AG09309 (cell line): Measurements from ENCODE around the gene OR4E1.
"Not testable (repeated sequence)": the region's sequence is repeated elsewhere in the genome, so short reads cannot be mapped to it uniquely, and the experiment has no call there.

Experiments
- DNase-seq: peaks from one replicate; pipeline ENCODE4 v3.0.0-alpha.2; 2010; ENCODE audit warnings: low read depth
- H3K4me3 ChIP-seq: 2 replicates; pipeline ENCODE4 v1.5.1; 2011; ENCODE audit warnings: mild to moderate bottlenecking, low read depth, low read length, moderate library complexity; ENCODE audit not compliant: control insufficient read depth
- CTCF ChIP-seq: IDR thresholded peaks from 2 replicates; pipeline ENCODE4 v1.5.1; 2011; ENCODE audit warnings: mild to moderate bottlenecking, low read depth, low read length, inconsistent platforms; ENCODE audit not compliant: insufficient read depth, control insufficient read depth; ENCODE audit errors: missing control alignments

OR4E1 gene

GRCh38 chr14:21703357-21704326, 30.0 kb upstream of the OR4E1 start:
- no peak for TF ChIP-seq CTCF

GRCh38 chr14:21702316-21702715, 28.7 kb upstream of the OR4E1 start:
- no peak for TF ChIP-seq CTCF
- DNase-seq, result no peak

More at GRCh38 chr14:21703357-21704326, 30.0 kb upstream of the OR4E1 start:
- no peak overlapping the region for H3K4me3 ChIP-seq
- DNase-seq, result no peak

GRCh38 chr14:21699551-21699950, 25.9 kb upstream of the OR4E1 start:
- no peak for DNase-seq
- TF ChIP-seq CTCF, result no peak
- no peak overlapping the region for H3K4me3 ChIP-seq

More at GRCh38 chr14:21702316-21702715, 28.7 kb upstream of the OR4E1 start:
- H3K4me3 ChIP-seq, result no peak overlapping the region

- H3K4me3 ChIP-seq, DNase-seq: not testable (repeated sequence)
Observed at GRCh38 chr14:21698538-21698937, 24.9 kb upstream of the OR4E1 start.

GRCh38 chr14:21697662-21698061, 24.0 kb upstream of the OR4E1 start:
- DNase-seq, H3K4me3 ChIP-seq: not testable (repeated sequence)

GRCh38 chr14:21694425-21694824, 20.8 kb upstream of the OR4E1 start:
- no peak for TF ChIP-seq CTCF
- no peak overlapping the region for H3K4me3 ChIP-seq
- DNase-seq, result no peak

GRCh38 chr14:21686468-21686867, 12.8 kb upstream of the OR4E1 start:
- TF ChIP-seq CTCF, result no peak
- H3K4me3 ChIP-seq, result no peak overlapping the region
- DNase-seq, result no peak
